M059J (cell line): Measurements from ENCODE around the gene TTYH3. TPM values are rescaled to one million over a fixed set of nuclear protein-coding genes. Genes with fewer than 3 reads are reported as not detected.

Source experiments
- DNase-seq: peaks from one replicate; pipeline ENCODE4 v3.0.0-alpha.2; 2012; ENCODE audit warnings: low read depth
- total RNA-seq: library from RNA; depleted of rRNA; stranded (reverse); fragments of >200 nt; shearing (Covaris generic); gene quantifications from 2 replicates; pipeline ENCODE4 v1.2.3, GENCODE V29; 2014; rRNA removed

The TTYH3 gene
- total RNA-seq, 1 experiment from 2014 or later = 38.9 TPM

GRCh38 chr7:2708547-2709310, 76.9 kb downstream of the TTYH3 start:
- no peak for DNase-seq

GRCh38 chr7:2709553-2710285, 77.9 kb downstream of the TTYH3 start:
- DNase-seq = peak; percentile 27

GRCh38 chr7:2710286-2710655, 78.5 kb downstream of the TTYH3 start:
- DNase-seq = no peak

GRCh38 chr7:2710901-2711551, 79.2 kb downstream of the TTYH3 start:
- peak; percentile 43 for DNase-seq

- no peak for DNase-seq
Measured at GRCh38 chr7:2711895-2712675, 80.3 kb downstream of the TTYH3 start.

- no peak for DNase-seq
Measured at GRCh38 chr7:2713370-2713769, 81.6 kb downstream of the TTYH3 start.

- DNase-seq = no peak
Measured at GRCh38 chr7:2713978-2714377, 82.2 kb downstream of the TTYH3 start.

Other genes starting within 250 kb of the TTYH3 start
- 8.5 and 14.3 TPM in 2 replicates for gene CHST12, start 228.4 kb upstream of the TTYH3 start, total RNA-seq
- gene GRIFIN, start 155.6 kb upstream of the TTYH3 start, total RNA-seq = not detected in 2 replicates
- 4.9 and 11.9 TPM in 2 replicates for gene LFNG, start 112.2 kb upstream of the TTYH3 start, total RNA-seq
- 18.8 and 39.0 TPM in 2 replicates for gene BRAT1, start 76.5 kb upstream of the TTYH3 start, total RNA-seq
- 7.9 and 11.2 TPM in 2 replicates for gene IQCE, start 73.0 kb upstream of the TTYH3 start, total RNA-seq
- 0.57 and 1.2 TPM in 2 replicates for gene AMZ1, start 56.2 kb downstream of the TTYH3 start, total RNA-seq
- 12.5 and 25.7 TPM in 2 replicates for gene GNA12, start 212.3 kb downstream of the TTYH3 start, total RNA-seq